BLaER1 treated with 17β-estradiol and CSF1 and Interleukin-3, amounts not matched to agents 10 nM and 100 nM (cell line): ENCODE results near the gene AKAP6.
"Not testable (repeated sequence)": the region's sequence is repeated elsewhere in the genome, so short reads cannot be mapped to it uniquely, and the experiment has no call there.

ENCODE experiments used
- H3K27ac ChIP-seq, 11 experiments: shearing (Covaris generic); formaldehyde crosslinking; 2 replicates each; pipeline ENCODE4 v1.8.1; 2022
- H3K27me3 ChIP-seq, 11 experiments: shearing (Covaris generic); formaldehyde crosslinking; 2 replicates each; pipeline ENCODE4 v1.8.1; 2022
- H3K36me3 ChIP-seq, 11 experiments: shearing (Covaris generic); formaldehyde crosslinking; 2 replicates each; pipeline ENCODE4 v1.8.1; 2022
- H3K4me1 ChIP-seq, 10 experiments: shearing (Covaris generic); formaldehyde crosslinking; 2 replicates each; pipeline ENCODE4 v1.8.1; 2022
- H3K4me2 ChIP-seq, 11 experiments: shearing (Covaris generic); formaldehyde crosslinking; 2 replicates each; pipeline ENCODE4 v1.8.1; 2022
- H3K4me3 ChIP-seq, 10 experiments: shearing (Covaris generic); formaldehyde crosslinking; 2 replicates each; pipeline ENCODE4 v1.8.1; 2022
- H3K9ac ChIP-seq, 11 experiments: shearing (Covaris generic); formaldehyde crosslinking; 2 replicates each; pipeline ENCODE4 v1.8.1; 2022
- H3K9me3 ChIP-seq, 11 experiments: shearing (Covaris generic); formaldehyde crosslinking; replicated peaks in 1 of 11; 2 replicates each; pipeline ENCODE4 v1.8.1; 2022
- H4K20me1 ChIP-seq, 11 experiments: shearing (Covaris generic); formaldehyde crosslinking; 2 replicates each; pipeline ENCODE4 v1.8.1; 2022
- Cebpa-rat ChIP-seq, 11 experiments: shearing (Covaris generic); IDR thresholded peaks; 2 replicates each; pipeline ENCODE4 v1.8.1; 2022

Gene AKAP6

DNA sequence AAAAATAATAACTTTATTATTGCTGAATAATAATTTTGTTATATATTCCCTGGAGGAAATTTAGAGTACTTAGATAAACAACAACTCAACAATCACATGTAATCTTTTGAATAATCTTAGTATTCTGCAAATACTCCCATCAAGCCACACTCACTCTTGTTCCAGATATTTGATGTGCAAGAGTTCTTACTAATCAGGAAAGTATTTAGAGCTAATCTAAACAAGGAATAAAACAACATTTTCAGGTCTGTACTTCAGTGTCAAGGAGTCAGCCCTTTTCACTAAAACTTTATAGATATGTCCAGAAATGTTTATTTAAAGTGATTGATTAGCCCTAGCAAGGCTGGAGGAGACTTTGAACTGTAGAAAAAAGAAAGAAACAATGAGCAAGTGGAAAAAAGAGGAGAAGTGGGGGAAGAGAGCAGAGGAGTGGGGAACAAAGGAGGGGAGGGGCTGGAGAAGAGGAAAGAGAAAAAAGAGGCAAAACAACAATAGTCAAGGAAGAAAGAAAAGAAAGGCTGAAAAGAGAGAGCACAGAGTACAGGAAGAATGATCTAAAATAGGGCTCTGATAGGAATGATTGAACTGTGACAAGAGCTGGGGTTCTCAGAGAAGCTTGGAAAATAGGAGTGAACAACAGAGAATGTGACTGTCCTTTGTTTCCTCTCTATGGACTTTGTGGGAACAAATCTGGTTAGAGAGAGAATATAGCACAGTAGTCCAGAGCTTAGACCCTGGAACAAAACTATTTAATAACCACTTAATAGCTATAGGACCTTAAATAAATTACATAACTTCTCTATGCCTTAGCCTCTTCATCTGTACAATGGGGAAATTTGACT lies 238.7 kb downstream of the AKAP6 start:
- H3K9me3 ChIP-seq = no peaks in the 10 kb centered on the region
- no peak overlapping the region for H3K4me3 ChIP-seq
- no peak overlapping the region for H3K9ac ChIP-seq
- no peak overlapping the region for H3K4me2 ChIP-seq
- H3K27me3 ChIP-seq = no peaks in the 10 kb centered on the region
- no peaks in the 10 kb centered on the region for H4K20me1 ChIP-seq
- no peaks in the 10 kb centered on the region for H3K36me3 ChIP-seq
- TF ChIP-seq Cebpa-rat (IDR thresholded peaks at IDR 0.05) = no peak
- H3K4me1 ChIP-seq = peaks cover 18 to 25% (median 22%) of the 10 kb centered on the region in 10 experiments
- no peak overlapping the region for H3K27ac ChIP-seq

DNA sequence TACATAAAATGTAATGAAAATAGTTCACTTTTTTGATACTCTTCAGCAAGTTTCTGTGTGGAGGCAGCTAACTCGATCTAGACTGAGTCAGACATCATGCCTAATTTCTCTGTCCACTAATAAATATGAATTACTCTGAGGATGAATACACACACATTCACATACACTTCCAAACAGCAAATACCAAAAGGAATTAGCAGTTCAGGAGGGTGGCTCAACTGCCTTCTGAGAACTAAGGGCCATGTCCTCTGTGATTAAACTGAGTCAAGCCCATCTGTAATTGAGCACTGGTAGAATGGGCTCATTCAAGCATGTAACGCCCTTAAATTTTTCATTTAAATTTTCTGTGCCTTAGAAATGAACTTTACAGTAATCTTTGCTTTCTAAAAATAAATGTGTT lies 242.5 kb downstream of the AKAP6 start:
- H4K20me1 ChIP-seq = no peaks in the 10 kb centered on the region
- no peak for TF ChIP-seq Cebpa-rat (IDR thresholded peaks at IDR 0.05)

DNA sequence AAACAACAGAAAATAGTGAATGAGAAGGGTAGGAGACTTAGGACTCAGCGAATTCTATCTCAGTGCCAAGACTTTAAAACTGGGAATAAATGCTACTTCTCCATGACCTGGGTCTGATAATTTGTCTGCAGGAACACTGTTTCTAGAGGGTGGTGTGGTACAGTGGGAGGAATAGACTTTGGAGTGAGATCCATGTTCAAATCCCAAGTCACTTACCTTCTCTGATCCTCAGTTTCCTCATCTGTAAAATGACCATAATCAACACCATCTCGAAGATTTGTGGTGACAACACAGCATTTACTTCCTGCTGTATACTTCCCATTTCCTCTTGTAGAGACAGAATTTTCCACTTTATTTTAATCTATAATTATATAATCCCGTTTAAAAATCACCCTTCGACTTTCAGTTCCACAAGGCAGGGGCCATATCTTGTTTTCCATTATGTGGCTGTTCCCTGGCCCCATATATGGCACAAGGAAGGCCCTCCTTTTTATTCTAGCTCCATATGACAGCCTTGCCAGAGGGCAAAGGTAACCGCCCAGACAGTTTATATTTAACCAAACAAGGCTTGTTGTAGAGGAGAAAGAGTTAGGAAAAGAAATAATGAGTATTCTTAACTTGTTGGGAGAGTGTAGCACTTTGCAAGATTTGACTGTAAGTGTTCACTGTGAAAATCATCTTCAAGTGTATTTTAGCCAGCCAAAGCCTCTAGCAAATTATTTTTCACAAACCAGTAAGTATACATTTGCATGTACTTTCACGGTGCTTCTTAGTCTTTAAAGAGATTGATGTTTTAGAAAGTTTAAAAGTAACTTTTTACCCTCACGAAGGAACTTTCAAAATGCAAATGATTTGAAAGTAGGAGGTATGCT lies 243.1 kb downstream of the AKAP6 start:
- Histone ChIP-seq H3K4me3 (no peak overlapping the region), H3K9me3 (no peaks in the 10 kb centered on the region), H4K20me1 (no peaks in the 10 kb centered on the region), H3K9ac (no peak overlapping the region), H3K4me1 (0 out of 20 replicates have a peak, but pooled peaks cover 0 to 5% (median 0%) of the 10 kb centered on the region in 10 experiments), H3K27me3 (no peaks in the 10 kb centered on the region), H3K36me3 (no peaks in the 10 kb centered on the region), H3K4me2 (no peak overlapping the region), H3K27ac (no peak overlapping the region)
- TF ChIP-seq Cebpa-rat (IDR thresholded peaks at IDR 0.05) = no peak

More for the DNA sequence above, 242.5 kb downstream of the AKAP6 start:
- H3K27ac ChIP-seq = no peak overlapping the region
- H3K4me2 ChIP-seq = no peak overlapping the region
- H3K9me3 ChIP-seq = no peaks in the 10 kb centered on the region
- H3K9ac ChIP-seq = no peak overlapping the region
- H3K36me3 ChIP-seq = no peaks in the 10 kb centered on the region
- H3K4me1 ChIP-seq = 0 out of 20 replicates have a peak, but pooled peaks cover 0 to 5% (median 0%) of the 10 kb centered on the region in 10 experiments
- no peak overlapping the region for H3K4me3 ChIP-seq
- H3K27me3 ChIP-seq = no peaks in the 10 kb centered on the region

DNA sequence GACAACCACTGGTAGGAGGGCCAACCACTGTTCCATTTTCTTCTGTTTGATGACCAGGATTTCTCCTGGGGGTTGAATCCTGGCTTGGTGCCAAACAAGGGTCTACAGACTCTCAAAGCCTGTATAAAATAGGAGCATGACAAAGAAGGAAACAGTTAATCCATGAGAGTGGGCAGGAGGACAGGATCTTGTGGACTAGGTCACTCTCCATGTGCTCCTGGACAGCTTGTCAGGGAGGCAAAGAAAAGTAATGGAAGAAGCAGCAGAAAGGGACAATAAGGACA lies 243.7 kb downstream of the AKAP6 start:
- no peak overlapping the region for H3K4me2 ChIP-seq

DNA sequence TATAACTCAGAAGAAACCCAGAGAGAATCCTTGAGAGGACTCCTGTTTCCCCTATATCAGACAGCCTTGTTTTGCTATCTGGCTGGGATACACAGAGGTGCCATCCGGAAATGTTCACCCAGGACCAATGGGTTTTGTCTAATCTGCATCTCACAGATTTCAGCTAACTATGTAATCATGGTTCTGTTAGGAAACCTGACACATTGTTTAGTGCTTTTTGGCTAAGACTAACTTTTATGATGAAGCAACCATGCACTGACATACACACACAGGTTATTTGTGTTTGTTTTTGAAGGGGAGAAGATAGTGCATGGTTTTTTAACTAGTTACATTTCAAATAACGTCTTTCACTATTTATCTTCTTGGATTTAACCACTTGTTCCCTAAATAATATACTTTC lies 245.2 kb downstream of the AKAP6 start:
- no peaks in the 10 kb centered on the region for H3K9me3 ChIP-seq
- H3K4me2 ChIP-seq = no peak overlapping the region
- H3K27me3 ChIP-seq = no peaks in the 10 kb centered on the region
- no peak overlapping the region for H3K4me3 ChIP-seq
- TF ChIP-seq Cebpa-rat (IDR thresholded peaks at IDR 0.05) = no peak
- no peaks in the 10 kb centered on the region for H4K20me1 ChIP-seq
- H3K9ac ChIP-seq = no peak overlapping the region
- H3K27ac ChIP-seq = no peak overlapping the region
- H3K36me3 ChIP-seq = no peaks in the 10 kb centered on the region
- H3K4me1 ChIP-seq = peaks cover 0 to 5% (median 0%) of the 10 kb centered on the region in 10 experiments; a peak in 2 of 20 replicates

More for the DNA sequence above, 243.7 kb downstream of the AKAP6 start:
- TF ChIP-seq Cebpa-rat (IDR thresholded peaks at IDR 0.05) = no peak
- Histone ChIP-seq H3K27ac (no peak overlapping the region), H3K36me3 (no peaks in the 10 kb centered on the region), H3K9ac (no peak overlapping the region), H3K9me3 (no peaks in the 10 kb centered on the region), H3K4me3 (no peak overlapping the region), H4K20me1 (no peaks in the 10 kb centered on the region), H3K4me1 (peaks cover 0 to 5% (median 0%) of the 10 kb centered on the region in 10 experiments; a peak in 2 of 20 replicates), H3K27me3 (no peaks in the 10 kb centered on the region)

DNA sequence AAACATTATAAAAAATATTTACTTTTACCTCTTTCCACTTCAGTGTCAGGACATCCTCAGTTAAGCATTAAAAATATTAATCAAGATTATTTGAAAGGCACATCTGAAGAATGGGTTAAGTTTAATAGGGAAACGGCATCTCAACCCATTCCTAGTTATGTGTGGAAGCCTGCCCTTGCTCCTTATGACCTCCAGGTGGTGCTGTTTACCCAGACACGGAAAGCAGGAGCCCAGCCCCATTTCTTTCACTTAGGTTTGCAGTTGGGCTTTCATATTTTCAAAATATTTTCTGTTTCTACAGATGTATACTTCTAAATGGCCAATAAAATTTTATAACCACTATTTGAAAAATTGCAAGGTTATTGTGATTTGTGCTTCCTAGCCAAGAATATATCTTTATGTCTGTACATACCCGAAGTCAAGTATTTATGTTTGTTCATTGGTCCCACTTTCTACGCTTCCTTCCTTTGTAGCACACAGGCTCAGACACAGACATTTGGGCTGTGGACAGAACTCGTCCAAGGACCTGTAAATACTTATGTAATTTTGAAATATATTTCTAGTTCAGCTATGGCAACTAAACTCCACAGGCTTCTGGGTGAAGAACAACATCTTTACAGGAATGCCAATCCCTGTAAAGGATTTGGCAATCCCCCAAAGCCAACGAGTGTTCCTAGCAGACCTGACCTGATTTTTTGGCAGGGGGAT lies 247.1 kb downstream of the AKAP6 start:
- Histone ChIP-seq H3K9me3 (no peaks in the 10 kb centered on the region), H3K4me3 (no peak overlapping the region), H3K27ac (no peak overlapping the region), H3K4me1 (peaks cover 0 to 5% (median 0%) of the 10 kb centered on the region in 10 experiments; a peak in 2 of 20 replicates), H3K4me2 (no peak overlapping the region), H3K9ac (no peak overlapping the region), H3K36me3 (no peaks in the 10 kb centered on the region), H3K27me3 (no peaks in the 10 kb centered on the region), H4K20me1 (no peaks in the 10 kb centered on the region)
- no peak for TF ChIP-seq Cebpa-rat (IDR thresholded peaks at IDR 0.05)

DNA sequence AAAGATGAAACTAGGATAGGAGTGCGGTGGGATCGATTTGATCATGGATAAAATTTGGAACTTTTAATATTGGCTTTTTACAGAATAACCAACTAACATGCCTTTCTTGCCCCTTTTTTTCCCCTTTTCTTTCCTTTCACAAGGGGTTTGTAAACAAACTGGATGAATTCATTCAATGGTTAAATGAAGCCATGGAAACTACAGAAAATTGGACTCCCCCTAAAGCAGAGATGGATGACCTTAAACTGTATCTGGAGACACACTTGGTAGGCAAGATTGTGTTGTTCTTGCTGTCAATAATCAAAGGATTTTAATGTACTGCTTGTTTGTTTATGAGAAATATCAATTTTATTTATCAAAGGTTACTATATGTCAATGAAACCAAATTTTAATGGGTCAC lies 247.9 kb downstream of the AKAP6 start:
- H3K27ac ChIP-seq = no peak overlapping the region
- H3K9ac ChIP-seq = no peak overlapping the region
- H3K27me3 ChIP-seq = no peaks in the 10 kb centered on the region
- H3K4me1 ChIP-seq = peaks cover 0 to 5% (median 0%) of the 10 kb centered on the region in 10 experiments; a peak in 2 of 20 replicates
- H3K36me3 ChIP-seq = no peaks in the 10 kb centered on the region
- no peak for TF ChIP-seq Cebpa-rat (IDR thresholded peaks at IDR 0.05)
- no peaks in the 10 kb centered on the region for H4K20me1 ChIP-seq
- H3K9me3 ChIP-seq = no peaks in the 10 kb centered on the region
- H3K4me3 ChIP-seq = no peak overlapping the region
- no peak overlapping the region for H3K4me2 ChIP-seq

DNA sequence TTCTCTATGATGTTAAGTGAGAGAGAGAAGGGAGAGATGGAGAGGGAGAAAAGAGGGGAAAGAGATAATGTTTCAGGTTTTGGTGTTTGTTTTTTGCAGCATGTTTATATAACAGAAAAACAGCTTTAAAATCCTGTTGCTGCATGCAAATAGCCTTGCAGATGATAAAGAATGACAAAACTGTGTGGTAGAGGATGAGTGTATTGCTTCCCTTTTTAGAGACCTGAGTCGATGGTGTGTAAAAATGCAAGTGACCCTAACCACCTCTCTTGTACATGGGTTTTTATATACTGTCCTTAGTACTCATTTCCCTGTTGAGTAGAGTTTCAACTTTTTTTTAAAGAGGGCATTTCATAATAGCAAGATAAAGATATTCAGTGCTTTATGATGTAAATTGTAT lies 249.1 kb downstream of the AKAP6 start:
- H3K9ac ChIP-seq = no peak overlapping the region
- H3K4me2 ChIP-seq = no peak overlapping the region
- no peak for TF ChIP-seq Cebpa-rat (IDR thresholded peaks at IDR 0.05)
- H3K27me3 ChIP-seq = no peaks in the 10 kb centered on the region
- H3K4me3 ChIP-seq = no peak overlapping the region
- H3K9me3 ChIP-seq = peaks cover 1 to 4% (median 3%) of the 10 kb centered on the region in 11 experiments; a peak in 15 of 22 replicates
- no peaks in the 10 kb centered on the region for H3K36me3 ChIP-seq
- H4K20me1 ChIP-seq = no peaks in the 10 kb centered on the region
- no peak overlapping the region for H3K27ac ChIP-seq
- H3K4me1 ChIP-seq = peaks cover 0 to 5% (median 0%) of the 10 kb centered on the region in 10 experiments; a peak in 2 of 20 replicates

DNA sequence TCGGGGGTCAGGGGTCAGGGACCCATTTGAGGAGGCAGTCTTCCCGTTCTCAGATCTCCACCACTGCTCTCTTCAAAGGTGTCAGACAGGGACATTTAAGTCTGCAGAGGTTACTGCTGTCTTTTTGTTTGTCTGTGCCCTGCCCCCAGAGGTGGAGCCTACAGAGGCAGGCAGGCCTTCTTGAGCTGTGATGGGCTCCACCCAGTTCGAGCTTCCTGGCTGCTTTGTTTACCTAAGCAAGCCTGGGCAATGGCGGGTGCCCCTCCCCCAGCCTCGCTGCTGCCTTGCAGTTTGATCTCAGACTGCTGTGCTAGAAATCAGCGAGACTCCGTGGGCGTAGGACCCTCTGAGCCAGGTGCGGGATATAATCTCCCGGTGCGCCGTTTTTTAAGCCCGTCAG lies 254.3 kb downstream of the AKAP6 start:
- H3K4me1 ChIP-seq = peaks cover 0 to 11% (median 0%) of the 10 kb centered on the region in 10 experiments; a peak in 5 of 20 replicates
- not testable (repeated sequence) for H4K20me1 ChIP-seq, H3K27ac ChIP-seq, H3K4me2 ChIP-seq, H3K36me3 ChIP-seq, H3K27me3 ChIP-seq, H3K9ac ChIP-seq, H3K4me3 ChIP-seq
- peaks cover 13 to 19% (median 16%) of the 10 kb centered on the region in 11 experiments; a peak in 21 of 22 replicates for H3K9me3 ChIP-seq
